Ammon's horn (tissue), 1 donor: ENCODE data around the gene ADSL.
A peak's percentile ranks its signal among the peaks of the same experiment; 100 is the strongest.

Experiments
- DNase-seq: peaks from one replicate; pipeline ENCODE4 v3.0.0-alpha.2; 2016; ENCODE audit warnings: low spot score

Gene ADSL

GRCh38 chr22:40418366-40419201 lies 72.3 kb downstream of the ADSL start:
- DNase-seq = peak; percentile 55

GRCh38 chr22:40419718-40420117 lies 73.4 kb downstream of the ADSL start:
- no peak for DNase-seq

GRCh38 chr22:40420341-40421081 lies 74.2 kb downstream of the ADSL start:
- DNase-seq = no peak

GRCh38 chr22:40421082-40421350 lies 74.7 kb downstream of the ADSL start:
- DNase-seq = no peak

GRCh38 chr22:40421941-40422340 lies 75.6 kb downstream of the ADSL start:
- DNase-seq = no peak

GRCh38 chr22:40422558-40423309 lies 76.4 kb downstream of the ADSL start:
- DNase-seq = no peak

GRCh38 chr22:40423310-40423688 lies 77.0 kb downstream of the ADSL start:
- no peak for DNase-seq

GRCh38 chr22:40423882-40424640 lies 77.8 kb downstream of the ADSL start:
- DNase-seq = no peak

- DNase-seq = no peak
Observed at GRCh38 chr22:40425082-40425481, 78.8 kb downstream of the ADSL start.

GRCh38 chr22:40426594-40427333 lies 80.5 kb downstream of the ADSL start:
- peak; percentile 94 for DNase-seq

GRCh38 chr22:40428796-40429195 lies 82.5 kb downstream of the ADSL start:
- DNase-seq = no peak

- DNase-seq = no peak
Observed at GRCh38 chr22:40429481-40429880, 83.2 kb downstream of the ADSL start.

- DNase-seq = no peak
Observed at GRCh38 chr22:40430991-40431390, 84.7 kb downstream of the ADSL start.

- DNase-seq = no peak
Observed at GRCh38 chr22:40432157-40432556, 85.9 kb downstream of the ADSL start.

GRCh38 chr22:40432625-40433024 lies 86.3 kb downstream of the ADSL start:
- no peak for DNase-seq

GRCh38 chr22:40433416-40434090 lies 87.3 kb downstream of the ADSL start:
- no peak for DNase-seq

GRCh38 chr22:40434106-40434505 lies 87.8 kb downstream of the ADSL start:
- DNase-seq = no peak

- no peak for DNase-seq
Observed at GRCh38 chr22:40434745-40435144, 88.4 kb downstream of the ADSL start.

GRCh38 chr22:40436505-40437431 lies 90.5 kb downstream of the ADSL start:
- peak; percentile 75 for DNase-seq
